Measurements from ENCODE around the gene ATG16L1. TPM values are rescaled to one million over a fixed set of nuclear protein-coding genes. Genes with fewer than 3 reads are reported as not detected.

ATG16L1 gene
- polyA plus RNA-seq, 3 donors: 3.3 to 22.9 (median 4.3) TPM

DNA sequence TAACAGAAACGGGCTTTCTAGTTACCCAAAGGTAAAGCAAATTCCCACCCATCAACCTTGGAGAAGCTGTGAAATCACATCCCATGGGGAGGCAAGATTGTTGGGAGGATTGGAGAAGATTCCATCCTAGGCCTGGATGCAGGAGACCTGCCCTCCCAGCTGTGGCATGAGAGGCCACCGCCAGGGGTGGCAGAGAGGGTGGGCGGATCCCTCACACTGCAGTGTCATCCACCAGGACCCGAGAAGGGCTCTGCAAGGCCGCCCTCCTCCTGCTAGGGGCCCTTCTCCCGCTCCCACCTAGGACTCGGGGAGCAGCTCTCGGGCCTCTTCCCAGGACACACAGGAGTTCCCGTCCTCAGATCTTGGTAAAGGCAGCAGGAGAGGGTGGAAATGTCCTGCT lies 15.5 kb upstream of the ATG16L1 start:
- Mint-ChIP-seq H3K9me3 (peaks cover 0 to 13% (median 3%) of the 10 kb centered on the region in 7 donors), H3K27me3 (ENCODE audit: low read depth in 3 of 3) (peaks cover 2 to 6% (median 5%) of the 10 kb centered on the region in 3 donors), H3K4me3 (no peak overlapping the region), H3K27ac (no peak overlapping the region), H3K4me1 (peaks cover 30% of the 10 kb centered on the region), H3K36me3 (peaks cover 0 to 4% of the 10 kb centered on the region in 2 donors)
- H2AFZ ChIP-seq (ENCODE audit: insufficient read depth, low read depth, low read length, poor library complexity, severe bottlenecking): no peak overlapping the region
- no peak overlapping the region for H3K27ac ChIP-seq (ENCODE audit: low read depth in 1 of 2, low read length in 2 of 2)
- intact Hi-C loops (cut with micrococcal nuclease): no loop called here
- no peak overlapping the region for H3K4me3 ChIP-seq (replicated peaks in 1 of 3; ENCODE audit: low read depth in 2 of 3, low read length in 3 of 3)
- H3K27me3 ChIP-seq (ENCODE audit: control insufficient read depth in 2 of 2, insufficient read depth in 2 of 2, low read length in 2 of 2): no peaks in the 10 kb centered on the region
- DNase-seq: no peak
- no peaks in the 10 kb centered on the region for H3K79me2 ChIP-seq (ENCODE audit: insufficient read depth, low read length)
- WGBS (ENCODE audit: insufficient coverage): 100% methylated on average over 2 of the region's 9 CpGs
- H3K9me3 ChIP-seq (replicated peaks in 1 of 2; ENCODE audit: control insufficient read depth in 1 of 2, insufficient read depth in 1 of 2, low read length in 2 of 2): no peaks in the 10 kb centered on the region
- no peaks in the 10 kb centered on the region for H3K36me3 ChIP-seq (replicated peaks in 1 of 2; ENCODE audit: control insufficient read depth in 1 of 2, insufficient read depth in 2 of 2, low read length in 2 of 2)
- peaks cover 8 to 27% of the 10 kb centered on the region in 2 donors for H3K4me1 ChIP-seq (ENCODE audit: control insufficient read depth in 1 of 2, insufficient read depth in 2 of 2, low read length in 2 of 2)
- TF ChIP-seq, protein P1, sequence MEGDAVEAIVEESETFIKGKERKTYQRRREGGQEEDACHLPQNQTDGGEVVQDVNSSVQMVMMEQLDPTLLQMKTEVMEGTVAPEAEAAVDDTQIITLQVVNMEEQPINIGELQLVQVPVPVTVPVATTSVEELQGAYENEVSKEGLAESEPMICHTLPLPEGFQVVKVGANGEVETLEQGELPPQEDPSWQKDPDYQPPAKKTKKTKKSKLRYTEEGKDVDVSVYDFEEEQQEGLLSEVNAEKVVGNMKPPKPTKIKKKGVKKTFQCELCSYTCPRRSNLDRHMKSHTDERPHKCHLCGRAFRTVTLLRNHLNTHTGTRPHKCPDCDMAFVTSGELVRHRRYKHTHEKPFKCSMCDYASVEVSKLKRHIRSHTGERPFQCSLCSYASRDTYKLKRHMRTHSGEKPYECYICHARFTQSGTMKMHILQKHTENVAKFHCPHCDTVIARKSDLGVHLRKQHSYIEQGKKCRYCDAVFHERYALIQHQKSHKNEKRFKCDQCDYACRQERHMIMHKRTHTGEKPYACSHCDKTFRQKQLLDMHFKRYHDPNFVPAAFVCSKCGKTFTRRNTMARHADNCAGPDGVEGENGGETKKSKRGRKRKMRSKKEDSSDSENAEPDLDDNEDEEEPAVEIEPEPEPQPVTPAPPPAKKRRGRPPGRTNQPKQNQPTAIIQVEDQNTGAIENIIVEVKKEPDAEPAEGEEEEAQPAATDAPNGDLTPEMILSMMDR (IDR thresholded peaks at IDR 0.05): no peak
- H3K4me2 ChIP-seq (replicated peaks; ENCODE audit: extremely low read depth, low read length, poor library complexity, severe bottlenecking): no peak overlapping the region
- H3K9ac ChIP-seq (ENCODE audit: insufficient read depth, low read length, poor library complexity, severe bottlenecking): no peak overlapping the region
- H4K20me1 ChIP-seq (ENCODE audit: insufficient read depth, low read length): no peaks in the 10 kb centered on the region

DNA sequence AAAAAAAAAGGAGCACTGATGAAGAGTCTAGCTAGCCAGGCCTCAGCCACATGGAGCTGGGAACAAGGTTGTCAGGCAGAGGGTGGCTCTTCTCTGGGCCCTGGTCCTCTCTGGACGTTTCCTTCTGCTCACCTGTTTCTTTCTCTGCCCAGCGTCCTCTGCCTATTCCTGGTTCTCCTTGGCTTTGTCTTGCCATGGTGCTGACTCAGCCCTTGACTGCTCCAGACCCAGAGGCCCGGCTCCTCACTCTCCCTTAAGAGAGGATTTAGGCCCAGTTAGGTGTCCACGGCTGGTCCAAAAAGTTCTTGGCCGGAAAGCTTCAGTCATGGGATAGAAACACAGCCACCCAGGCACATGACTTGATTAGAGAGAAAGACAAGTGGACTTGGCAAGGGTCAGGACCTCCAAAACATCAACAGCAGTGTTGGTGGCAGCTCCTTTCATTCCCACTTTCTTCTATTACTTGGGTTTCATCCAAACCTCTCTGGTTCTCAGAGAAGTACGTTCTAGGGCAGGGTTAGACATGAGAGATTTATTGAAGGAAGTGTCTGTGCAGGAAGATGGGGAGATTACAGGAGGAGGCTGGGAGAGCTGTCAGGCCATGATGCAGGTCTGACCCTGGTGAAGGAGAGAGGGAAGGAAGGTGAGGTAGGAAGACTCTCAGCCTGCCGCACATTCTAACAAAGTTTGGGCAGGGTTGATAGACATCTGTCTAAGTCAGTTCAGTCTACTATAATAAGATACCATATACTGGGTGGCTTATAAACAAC lies 14.5 kb upstream of the ATG16L1 start:
- no peak overlapping the region for H3K9ac ChIP-seq (ENCODE audit: insufficient read depth, low read length, poor library complexity, severe bottlenecking)
- WGBS (ENCODE audit: insufficient coverage): 100% methylated on average over 2 of the region's 7 CpGs
- H2AFZ ChIP-seq (ENCODE audit: insufficient read depth, low read depth, low read length, poor library complexity, severe bottlenecking): no peak overlapping the region
- no peaks in the 10 kb centered on the region for H3K79me2 ChIP-seq (ENCODE audit: insufficient read depth, low read length)
- intact Hi-C loops (cut with micrococcal nuclease): no loop called here
- TF ChIP-seq, protein P1 (IDR thresholded peaks at IDR 0.05): no peak
- no peak overlapping the region for H3K4me2 ChIP-seq (replicated peaks; ENCODE audit: extremely low read depth, low read length, poor library complexity, severe bottlenecking)
- no peak overlapping the region for H3K27ac ChIP-seq (ENCODE audit: low read depth in 1 of 2, low read length in 2 of 2)
- peaks cover 17 to 29% of the 10 kb centered on the region in 2 donors for H3K4me1 ChIP-seq (ENCODE audit: control insufficient read depth in 1 of 2, insufficient read depth in 2 of 2, low read length in 2 of 2)
- Mint-ChIP-seq H3K36me3 (peaks cover 0 to 4% of the 10 kb centered on the region in 2 donors), H3K4me3 (peak overlapping the region in 1 of 2 donors; percentile 28), H3K27ac (no peak overlapping the region), H3K4me1 (peaks cover 35% of the 10 kb centered on the region), H3K27me3 (ENCODE audit: low read depth in 3 of 3) (peaks cover 2 to 5% (median 5%) of the 10 kb centered on the region in 3 donors), H3K9me3 (peaks cover 0 to 17% (median 3%) of the 10 kb centered on the region in 7 donors)
- H3K27me3 ChIP-seq (ENCODE audit: control insufficient read depth in 2 of 2, insufficient read depth in 2 of 2, low read length in 2 of 2): no peaks in the 10 kb centered on the region
- H3K4me3 ChIP-seq (replicated peaks in 1 of 3; ENCODE audit: low read depth in 2 of 3, low read length in 3 of 3): no peak overlapping the region
- DNase-seq: no peak
- no peaks in the 10 kb centered on the region for H3K9me3 ChIP-seq (replicated peaks in 1 of 2; ENCODE audit: control insufficient read depth in 1 of 2, insufficient read depth in 1 of 2, low read length in 2 of 2)
- H4K20me1 ChIP-seq (ENCODE audit: insufficient read depth, low read length): no peaks in the 10 kb centered on the region
- H3K36me3 ChIP-seq (replicated peaks in 1 of 2; ENCODE audit: control insufficient read depth in 1 of 2, insufficient read depth in 2 of 2, low read length in 2 of 2): no peaks in the 10 kb centered on the region

All from CD14-positive monocyte (primary cell).